Measurements from ENCODE around the gene ZNF20.
"Not testable (repeated sequence)": the region's sequence is repeated elsewhere in the genome, so short reads cannot be mapped to it uniquely, and the experiment has no call there.

Gene ZNF20

GRCh38 chr19:12111943-12112637 lies 28.1 kb downstream of the ZNF20 start:
- no peak overlapping the region for H3K4ac ChIP-seq (ENCODE audit: low read depth, low read length)
- peak; percentile 54 for DNase-seq
- no CpG with 5 or more reads among the region's 8 CpGs for WGBS (ENCODE audit: extremely low coverage, insufficient coverage, low lambda C conversion rate)
- no peak overlapping the region for H3K4me2 ChIP-seq (ENCODE audit: low read length)
- H2BK5ac ChIP-seq (ENCODE audit: low read length) = no peak overlapping the region
- H3K18ac ChIP-seq (ENCODE audit: low read length) = no peak overlapping the region
- H3K9ac ChIP-seq (ENCODE audit: low read length) = no peak overlapping the region
- no peaks in the 10 kb centered on the region for H3K79me1 ChIP-seq (ENCODE audit: low read length)
- no peak overlapping the region for H4K8ac ChIP-seq (ENCODE audit: low read depth, low read length)
- no peaks in the 10 kb centered on the region for H3K27me3 ChIP-seq (ENCODE audit: insufficient read depth, low read length, poor library complexity)
- no peak overlapping the region for H3K4me3 ChIP-seq (ENCODE audit: low read length)
- peaks cover 18% of the 10 kb centered on the region for H3K36me3 ChIP-seq (ENCODE audit: control insufficient read depth, insufficient read depth, low read length)
- no peaks in the 10 kb centered on the region for H3K4me1 ChIP-seq (ENCODE audit: control insufficient read depth, low read depth, low read length)
- no peak overlapping the region for H2AK5ac ChIP-seq (ENCODE audit: low read length)
- no peaks in the 10 kb centered on the region for H3K79me2 ChIP-seq (ENCODE audit: control insufficient read depth, insufficient read depth, low read length)
- H3K56ac ChIP-seq (ENCODE audit: low read length) = no peak overlapping the region
- H2BK15ac ChIP-seq (replicated peaks; ENCODE audit: low read depth) = no peak overlapping the region
- no peak overlapping the region for H4K5ac ChIP-seq (ENCODE audit: low read length)
- no peak overlapping the region for H3K23ac ChIP-seq (ENCODE audit: low read length)
- no peak overlapping the region for H3K27ac ChIP-seq (ENCODE audit: low read depth, low read length)
- no peak overlapping the region for H2BK120ac ChIP-seq (ENCODE audit: low read depth, low read length)

GRCh38 chr19:12111176-12111575 lies 29.0 kb downstream of the ZNF20 start:
- Histone ChIP-seq H4K5ac (ENCODE audit: low read length) (no peak overlapping the region), H4K8ac (ENCODE audit: low read depth, low read length) (no peak overlapping the region), H3K4me2 (ENCODE audit: low read length) (no peak overlapping the region), H3K79me1 (ENCODE audit: low read length) (no peaks in the 10 kb centered on the region), H3K23ac (ENCODE audit: low read length) (no peak overlapping the region), H3K27ac (ENCODE audit: low read depth, low read length) (no peak overlapping the region), H3K4ac (ENCODE audit: low read depth, low read length) (no peak overlapping the region), H2BK5ac (ENCODE audit: low read length) (no peak overlapping the region), H3K56ac (ENCODE audit: low read length) (no peak overlapping the region), H3K79me2 (ENCODE audit: control insufficient read depth, insufficient read depth, low read length) (no peaks in the 10 kb centered on the region), H2AK5ac (ENCODE audit: low read length) (no peak overlapping the region), H2BK15ac (replicated peaks; ENCODE audit: low read depth) (no peak overlapping the region), H3K4me1 (ENCODE audit: control insufficient read depth, low read depth, low read length) (no peaks in the 10 kb centered on the region), H3K27me3 (ENCODE audit: insufficient read depth, low read length, poor library complexity) (no peaks in the 10 kb centered on the region), H3K18ac (ENCODE audit: low read length) (no peak overlapping the region), H3K4me3 (ENCODE audit: low read length) (no peak overlapping the region), H3K36me3 (ENCODE audit: control insufficient read depth, insufficient read depth, low read length) (peaks cover 18% of the 10 kb centered on the region), H3K9ac (ENCODE audit: low read length) (no peak overlapping the region), H2BK120ac (ENCODE audit: low read depth, low read length) (no peak overlapping the region)
- WGBS (ENCODE audit: extremely low coverage, insufficient coverage, low lambda C conversion rate) = no CpG with 5 or more reads among the region's 2 CpGs
- DNase-seq = no peak

GRCh38 chr19:12103909-12104308 lies 36.2 kb downstream of the ZNF20 start:
- H3K4me2 ChIP-seq (ENCODE audit: low read length); H3K79me1 ChIP-seq (ENCODE audit: low read length); H3K4me3 ChIP-seq (ENCODE audit: low read length); H3K9ac ChIP-seq (ENCODE audit: low read length); H3K36me3 ChIP-seq (ENCODE audit: control insufficient read depth, insufficient read depth, low read length); DNase-seq; H2BK15ac ChIP-seq (replicated peaks; ENCODE audit: low read depth); H3K27ac ChIP-seq (ENCODE audit: low read depth, low read length); H4K8ac ChIP-seq (ENCODE audit: low read depth, low read length); H3K79me2 ChIP-seq (ENCODE audit: control insufficient read depth, insufficient read depth, low read length); H3K18ac ChIP-seq (ENCODE audit: low read length); H3K4me1 ChIP-seq (ENCODE audit: control insufficient read depth, low read depth, low read length); H3K27me3 ChIP-seq (ENCODE audit: insufficient read depth, low read length, poor library complexity); H4K5ac ChIP-seq (ENCODE audit: low read length); H2AK5ac ChIP-seq (ENCODE audit: low read length); H3K23ac ChIP-seq (ENCODE audit: low read length); H3K56ac ChIP-seq (ENCODE audit: low read length); H2BK120ac ChIP-seq (ENCODE audit: low read depth, low read length); H3K4ac ChIP-seq (ENCODE audit: low read depth, low read length); H2BK5ac ChIP-seq (ENCODE audit: low read length): not testable (repeated sequence)
- WGBS (ENCODE audit: extremely low coverage, insufficient coverage, low lambda C conversion rate) = no CpG with 5 or more reads among the region's 4 CpGs

- no peaks in the 10 kb centered on the region for H3K27me3 ChIP-seq (ENCODE audit: insufficient read depth, low read length, poor library complexity)
- no peak overlapping the region for H4K5ac ChIP-seq (ENCODE audit: low read length)
- no peak overlapping the region for H2BK5ac ChIP-seq (ENCODE audit: low read length)
- no peak overlapping the region for H3K4me3 ChIP-seq (ENCODE audit: low read length)
- no peak overlapping the region for H4K8ac ChIP-seq (ENCODE audit: low read depth, low read length)
- H2AK5ac ChIP-seq (ENCODE audit: low read length) = no peak overlapping the region
- H3K27ac ChIP-seq (ENCODE audit: low read depth, low read length) = no peak overlapping the region
- H3K79me1 ChIP-seq (ENCODE audit: low read length) = peaks cover 5% of the 10 kb centered on the region
- H3K36me3 ChIP-seq (ENCODE audit: control insufficient read depth, insufficient read depth, low read length) = peaks cover 4% of the 10 kb centered on the region
- DNase-seq = no peak
- no CpG with 5 or more reads among the region's 9 CpGs for WGBS (ENCODE audit: extremely low coverage, insufficient coverage, low lambda C conversion rate)
- H3K4me2 ChIP-seq (ENCODE audit: low read length) = no peak overlapping the region
- H3K4ac ChIP-seq (ENCODE audit: low read depth, low read length) = no peak overlapping the region
- H3K56ac ChIP-seq (ENCODE audit: low read length) = no peak overlapping the region
- no peak overlapping the region for H2BK15ac ChIP-seq (replicated peaks; ENCODE audit: low read depth)
- no peak overlapping the region for H3K23ac ChIP-seq (ENCODE audit: low read length)
- H3K18ac ChIP-seq (ENCODE audit: low read length) = no peak overlapping the region
- H2BK120ac ChIP-seq (ENCODE audit: low read depth, low read length) = no peak overlapping the region
- no peaks in the 10 kb centered on the region for H3K4me1 ChIP-seq (ENCODE audit: control insufficient read depth, low read depth, low read length)
- peaks cover 13% of the 10 kb centered on the region for H3K79me2 ChIP-seq (ENCODE audit: control insufficient read depth, insufficient read depth, low read length)
- no peak overlapping the region for H3K9ac ChIP-seq (ENCODE audit: low read length)
Observed at GRCh38 chr19:12098040-12098439, 42.1 kb downstream of the ZNF20 start.

GRCh38 chr19:12095111-12095790 lies 44.9 kb downstream of the ZNF20 start:
- H3K18ac ChIP-seq (ENCODE audit: low read length) = no peak overlapping the region
- no peak overlapping the region for H2BK120ac ChIP-seq (ENCODE audit: low read depth, low read length)
- H2AK5ac ChIP-seq (ENCODE audit: low read length) = no peak overlapping the region
- H3K56ac ChIP-seq (ENCODE audit: low read length) = no peak overlapping the region
- peaks cover 4% of the 10 kb centered on the region for H3K36me3 ChIP-seq (ENCODE audit: control insufficient read depth, insufficient read depth, low read length)
- H3K23ac ChIP-seq (ENCODE audit: low read length) = no peak overlapping the region
- no peak overlapping the region for H3K27ac ChIP-seq (ENCODE audit: low read depth, low read length)
- DNase-seq = no peak
- peaks cover 14% of the 10 kb centered on the region for H3K79me2 ChIP-seq (ENCODE audit: control insufficient read depth, insufficient read depth, low read length)
- no peak overlapping the region for H4K8ac ChIP-seq (ENCODE audit: low read depth, low read length)
- no peak overlapping the region for H3K4me2 ChIP-seq (ENCODE audit: low read length)
- H3K4ac ChIP-seq (ENCODE audit: low read depth, low read length) = no peak overlapping the region
- no CpG with 5 or more reads among the region's 4 CpGs for WGBS (ENCODE audit: extremely low coverage, insufficient coverage, low lambda C conversion rate)
- H2BK5ac ChIP-seq (ENCODE audit: low read length) = no peak overlapping the region
- H2BK15ac ChIP-seq (replicated peaks; ENCODE audit: low read depth) = no peak overlapping the region
- no peak overlapping the region for H4K5ac ChIP-seq (ENCODE audit: low read length)
- H3K79me1 ChIP-seq (ENCODE audit: low read length) = peaks cover 6% of the 10 kb centered on the region
- H3K27me3 ChIP-seq (ENCODE audit: insufficient read depth, low read length, poor library complexity) = no peaks in the 10 kb centered on the region
- no peak overlapping the region for H3K4me3 ChIP-seq (ENCODE audit: low read length)
- no peak overlapping the region for H3K9ac ChIP-seq (ENCODE audit: low read length)
- H3K4me1 ChIP-seq (ENCODE audit: control insufficient read depth, low read depth, low read length) = no peaks in the 10 kb centered on the region

Measured in mesendoderm (in vitro differentiated cells).